HepG2 (cell line): ENCODE measurements around the gene WDR81. TPM values are rescaled to one million over a fixed set of nuclear protein-coding genes. Genes with fewer than 3 reads are reported as not detected.

Source experiments
- ATAC-seq: fragments of 200-7000 bp; cut with Tn5 transposase; 3 replicates; pipeline ENCODE4 v1.9.1; 2020; ENCODE audit warnings: mild to moderate bottlenecking, moderate library complexity
- BruUV-seq: library from RNA; stranded (reverse); fragments of 400-500 nt; replicated peaks from 2 replicates; lab custom pipeline; 2021; lab: Mats Ljungman, UMichigan
- CTCF ChIA-PET: fragments of 300-600 bp; formaldehyde crosslinking; extraction: SDS; loops from one replicate; lab custom pipeline; 2021; ENCODE audit warnings: low total read pairs, inconsistent platforms, low intra/inter-chr PET ratio; lab: Yijun Ruan, JAX
- POLR2A ChIA-PET: fragments of 350-600 bp; sonication (Branson Sonifier 250); formaldehyde crosslinking; loops from one replicate; lab custom pipeline; 2020; ENCODE audit warnings: antibody characterized with exemption, inconsistent platforms; lab: Yijun Ruan, JAX
- DNase-seq: peaks from one replicate; pipeline ENCODE4 v3.0.0-alpha.2; 2015; ENCODE audit warnings: low spot score
- FAIRE-seq: peaks from 3 replicates; lab custom pipeline; 2011; peaks lifted over from hg19 to GRCh38; lab: Jason Lieb, UNC
- H2AFZ ChIP-seq: one replicate; pipeline ENCODE4 v1.6.1; 2011; ENCODE audit warnings: low read length, inconsistent platforms
- H3K27ac ChIP-seq: fragments of 300-600 bp; 3 replicates; pipeline ENCODE4 v1.8.0; 2011; ENCODE audit warnings: mixed run types, mild to moderate bottlenecking, mixed read lengths, low read length, inconsistent platforms; ENCODE audit not compliant: insufficient read depth; ENCODE audit errors: extremely low read length
- H3K27me3 ChIP-seq, 2 experiments: fragments of 200-600 bp in 1 of 2; 2 replicates in 1 of 2; 3 replicates in 1 of 2; pipeline versions ENCODE4 v1.6.0 to v1.8.0; 2011; ENCODE audit warnings: low read length in 2 of 2, mild to moderate bottlenecking in 2 of 2, moderate library complexity in 2 of 2, inconsistent platforms in 1 of 2; ENCODE audit not compliant: insufficient read depth in 2 of 2, control insufficient read depth in 1 of 2
- H3K36me3 ChIP-seq, 2 experiments: fragments of 200-600 bp in 1 of 2; replicated peaks in 1 of 2; 2 replicates in 1 of 2; 3 replicates in 1 of 2; pipeline versions ENCODE4 v1.5.1 to v1.8.0; 2011; ENCODE audit warnings: low read length in 2 of 2, inconsistent platforms in 1 of 2; ENCODE audit not compliant: insufficient read depth in 2 of 2, control insufficient read depth in 1 of 2
- H3K4me1 ChIP-seq: 2 replicates; pipeline ENCODE4 v1.5.1; 2012; ENCODE audit warnings: low read length, inconsistent platforms; ENCODE audit not compliant: insufficient read depth
- H3K4me2 ChIP-seq: 2 replicates; pipeline ENCODE4 v1.6.0; 2011; ENCODE audit warnings: low read depth, low read length, inconsistent platforms
- H3K4me3 ChIP-seq, 3 experiments: fragments of 200-600 bp in 1 of 3; sonication (generic), shearing (Covaris generic) in 1 of 3; replicated peaks in 1 of 3; 2 replicates each; pipeline ENCODE4 v1.5.1; 2011 to 2016; ENCODE audit warnings: low read length in 3 of 3, inconsistent platforms in 2 of 3, low read depth in 2 of 3, mild to moderate bottlenecking in 2 of 3, control low read depth in 1 of 3, mixed read lengths in 1 of 3; ENCODE audit not compliant: insufficient read depth in 1 of 3
- H3K79me2 ChIP-seq: one replicate; pipeline ENCODE4 v1.6.1; 2011; ENCODE audit warnings: low read length, inconsistent platforms; ENCODE audit not compliant: insufficient read depth
- H3K9ac ChIP-seq: 2 replicates; pipeline ENCODE4 v1.6.0; 2011; ENCODE audit warnings: mild to moderate bottlenecking, low read depth, low read length, inconsistent platforms; ENCODE audit not compliant: insufficient read depth
- H3K9me3 ChIP-seq: 2 replicates; pipeline ENCODE4 v1.5.1; 2012; ENCODE audit warnings: mild to moderate bottlenecking, low read length
- H4K20me1 ChIP-seq: 2 replicates; pipeline ENCODE4 v1.6.0; 2011; ENCODE audit warnings: inconsistent platforms, mild to moderate bottlenecking, low read length, moderate library complexity; ENCODE audit not compliant: insufficient read depth
- ARID4A ChIP-seq: sonication (generic); formaldehyde crosslinking; IDR thresholded peaks from 2 replicates; pipeline ENCODE4 v1.5.0; 2020; ENCODE audit warnings: mild to moderate bottlenecking, missing genetic modification reagents, borderline replicate concordance
- CHD4 ChIP-seq: fragments of 200-600 bp; sonication (generic); IDR thresholded peaks from 2 replicates; pipeline ENCODE4 v1.7.0; 2017; ENCODE audit warnings: mild to moderate bottlenecking, low read length, borderline replicate concordance
- FIP1L1 ChIP-seq: fragments of 200-400 bp; formaldehyde crosslinking; IDR thresholded peaks from 2 replicates; pipeline ENCODE4 v1.6.1; 2018; ENCODE audit warnings: low read depth, mild to moderate bottlenecking, low read length, moderate library complexity, borderline replicate concordance; ENCODE audit not compliant: insufficient read depth
- FOXP4 ChIP-seq: sonication (generic); formaldehyde crosslinking; IDR thresholded peaks from 2 replicates; pipeline ENCODE4 v1.4.0; 2020; ENCODE audit warnings: missing genetic modification reagents
- GATAD1 ChIP-seq: IDR thresholded peaks from 2 replicates; pipeline ENCODE4 v1.6.1; 2016; ENCODE audit warnings: missing genetic modification reagents, missing compliant biosample characterization
- HINFP ChIP-seq: sonication (generic); formaldehyde crosslinking; IDR thresholded peaks from 2 replicates; pipeline ENCODE4 v1.4.0; 2020; ENCODE audit warnings: low read depth, mild to moderate bottlenecking, missing genetic modification reagents
- HOXA3 ChIP-seq: sonication (generic); formaldehyde crosslinking; IDR thresholded peaks from 2 replicates; pipeline ENCODE4 v1.5.0; 2020; ENCODE audit warnings: missing genetic modification reagents
- JDP2 ChIP-seq: sonication (generic); formaldehyde crosslinking; IDR thresholded peaks from 2 replicates; pipeline ENCODE4 v1.8.1; 2022; ENCODE audit warnings: missing genetic modification reagents, borderline replicate concordance
- MEIS1 ChIP-seq: sonication (generic); formaldehyde crosslinking; IDR thresholded peaks from 2 replicates; pipeline ENCODE4 v1.9.0; 2021; ENCODE audit warnings: mild to moderate bottlenecking, missing genetic modification reagents, moderate library complexity, borderline replicate concordance
- PRMT3 ChIP-seq: sonication (generic); formaldehyde crosslinking; IDR thresholded peaks from 2 replicates; pipeline ENCODE4 v1.8.1; 2022; ENCODE audit warnings: low read depth, mild to moderate bottlenecking, moderate library complexity, missing genetic modification reagents, borderline replicate concordance
- RXRB ChIP-seq: IDR thresholded peaks from 2 replicates; pipeline ENCODE4 v1.6.1; 2016; ENCODE audit warnings: borderline replicate concordance, missing genetic modification reagents, missing compliant biosample characterization
- THYN1 ChIP-seq: sonication (generic); formaldehyde crosslinking; IDR thresholded peaks from 2 replicates; pipeline ENCODE4 v1.8.1; 2023; ENCODE audit warnings: low read depth, mild to moderate bottlenecking, moderate library complexity, missing genetic modification reagents, borderline replicate concordance
- ZKSCAN1 ChIP-seq: fragments of 150-350 bp; IDR thresholded peaks from 2 replicates; pipeline ENCODE4 v1.6.1; 2014; ENCODE audit warnings: low read length
- WGBS: methylation state at CpG from one replicate; pipeline ENCODE4 v1.1.6; 2017; ENCODE audit warnings: low lambda C conversion rate; 5-methylcytosine and 5-hydroxymethylcytosine counted together
- in situ Hi-C: cut with HindIII; loops from 2 replicates; pipeline ENCODE4 v1.10.0; 2017; ENCODE audit warnings: low pct_unique_long_range_greater_than_20kb; ENCODE audit not compliant: extremely low pct_ligation_motif_present
- intact Hi-C: fragments of 100-400 bp; cut with micrococcal nuclease; formaldehyde crosslinking; loops from one replicate; pipeline ENCODE4 v1.10.0; 2022; ENCODE audit not compliant: unreplicated experiment
- polyA plus RNA-seq, 8 experiments: library from polyadenylated mRNA; depleted of rRNA in 3 of 8; stranded (reverse) in 7 of 8; unstranded in 1 of 8; fragments of >200 nt; fragmentation: Illumina TruSeq in 4 of 8; extraction: Trizol in 4 of 8; gene quantifications; 2 replicates each; pipeline versions ENCODE4 v1.2.1 to v1.2.3, GENCODE V29; 2011 to 2016; ENCODE audit warnings: low read depth in 4 of 8, missing spikeins in 1 of 8, mixed read lengths in 1 of 8; ENCODE audit not compliant: insufficient read depth in 1 of 8
- total RNA-seq, 5 experiments: library from RNA; depleted of rRNA; stranded (reverse); fragments of >200 nt; fragmentation: Illumina TruSeq; extraction: Trizol; gene quantifications; 2 replicates each; pipeline ENCODE4 v1.2.3, GENCODE V29; 2016; ENCODE audit warnings: low read depth in 1 of 5

The WDR81 gene
- total and polyA plus RNA-seq, 2 of the 13 experiments (the other 11 are each of a cell fraction or from before 2014, with no cell fraction given), result 9.1 to 16.7 TPM

- no peaks in the 10 kb centered on the region for H3K79me2 ChIP-seq
- BruUV-seq, result no TSS peak
- no peak overlapping the region for H3K4me3 ChIP-seq
- H3K36me3 ChIP-seq, result peaks cover 23 to 51% of the 10 kb centered on the region in 2 experiments
- H3K4me1 ChIP-seq, result peaks cover 7% of the 10 kb centered on the region
- H3K27me3 ChIP-seq, result no peaks in the 10 kb centered on the region
- no peak overlapping the region for H2AFZ ChIP-seq
- no peak overlapping the region for H3K27ac ChIP-seq
- 83% methylated on average over 16 of the region's 16 CpGs for WGBS
- ATAC-seq, result peak; percentile 87
- H3K4me2 ChIP-seq, result no peak overlapping the region
- CTCF ChIA-PET, result interaction anchor here (1.3 to 2.0 kb wide), 4 partner anchors 26 to 115 kb away, joined by 3 to 24 read pairs (median 9); no protein-coding TSS in a partner anchor
- POLR2A ChIA-PET, result interaction anchor here (0.8 to 3.8 kb wide), 18 partner anchors 10 to 134 kb away, joined by 3 to 49 read pairs (median 7); partner anchors contain the start of genes RILP, SERPINF1, SERPINF2 and SMYD4
- H3K9ac ChIP-seq, result no peak overlapping the region
- FAIRE-seq, result peak; percentile 70
- DNase-seq, result peak; percentile 67
- H3K9me3 ChIP-seq, result no peaks in the 10 kb centered on the region
- in situ Hi-C loops (no loop called here), intact Hi-C loops (loop anchor here (1.0 kb wide), 3 partner anchors 64 to 115 kb away; no protein-coding TSS in a partner anchor)
- no peaks in the 10 kb centered on the region for H4K20me1 ChIP-seq
- no peak for TF ChIP-seq JDP2 (CRISPR knock-in tag)
- peak; percentile 35; the same call in 1 of the 2 replicates for TF ChIP-seq FOXP4
- TF ChIP-seq RXRB (CRISPR knock-in tag), result 0 out of 2 replicates have a peak, but pooled peaks have one; percentile 34
- TF ChIP-seq CHD4, result no peak
- peak; percentile 26 for TF ChIP-seq HOXA3 (CRISPR knock-in tag)
- TF ChIP-seq MEIS1 (CRISPR knock-in tag), result 0 out of 2 replicates have a peak, but pooled peaks have one; percentile 30
- peak; percentile 25; the same call in 1 of the 2 replicates for TF ChIP-seq GATAD1 (CRISPR knock-in tag)
- no peak for TF ChIP-seq PRMT3
- 0 out of 2 replicates have a peak, but pooled peaks have one; percentile 36 for TF ChIP-seq HINFP (CRISPR knock-in tag)
- TF ChIP-seq ZKSCAN1, result no peak
- TF ChIP-seq ARID4A (CRISPR knock-in tag), result peak; percentile 18; the same call in 1 of the 2 replicates
- no peak for TF ChIP-seq THYN1 (CRISPR knock-in tag)
- TF ChIP-seq FIP1L1, result no peak
These were observed 59.5 kb downstream of the WDR81 start for GRCh38 chr17:1783834-1784611.
